Fibroblast of lung (primary cell): ENCODE results near the gene PACS2. TPM values are rescaled to one million over a fixed set of nuclear protein-coding genes. Genes with fewer than 3 reads are reported as not detected.

Source experiments
- DNase-seq, 2 donors: peaks; one replicate each; pipeline versions ENCODE4 v3.0.0 to v3.0.0-alpha.2; 2010; ENCODE audit warnings: low read depth in 2 of 2
- H2AFZ ChIP-seq: 2 replicates; pipeline ENCODE4 v1.5.1; 2012; ENCODE audit warnings: low read length, control low read depth, inconsistent platforms
- H3K27ac ChIP-seq: 2 replicates; pipeline ENCODE4 v1.5.1; 2011; ENCODE audit warnings: low read length, control low read depth; ENCODE audit not compliant: insufficient read depth
- H3K27me3 ChIP-seq: 2 replicates; pipeline ENCODE4 v1.5.1; 2011; ENCODE audit warnings: mild to moderate bottlenecking, low read length; ENCODE audit not compliant: control insufficient read depth, insufficient read depth
- H3K36me3 ChIP-seq: 2 replicates; pipeline ENCODE4 v1.5.1; 2011; ENCODE audit warnings: low read length; ENCODE audit not compliant: control insufficient read depth, insufficient read depth
- H3K4me1 ChIP-seq: 2 replicates; pipeline ENCODE4 v1.5.1; 2011; ENCODE audit warnings: low read length; ENCODE audit not compliant: control insufficient read depth, insufficient read depth; ENCODE audit errors: extremely low read depth
- H3K4me2 ChIP-seq: 2 replicates; pipeline ENCODE4 v1.5.1; 2011; ENCODE audit warnings: low read length, control low read depth; ENCODE audit not compliant: insufficient read depth; ENCODE audit errors: extremely low read depth
- H3K4me3 ChIP-seq, 4 experiments: fragments of 200-600 bp in 1 of 4; sonication (generic) in 1 of 4; replicated peaks in 1 of 4; 2 replicates each; pipeline ENCODE4 v1.5.1; 2011 to 2016; ENCODE audit warnings: low read length in 4 of 4, low read depth in 3 of 4, mild to moderate bottlenecking in 3 of 4, control low read depth in 2 of 4, inconsistent platforms in 1 of 4, mixed read lengths in 1 of 4; ENCODE audit not compliant: insufficient read depth in 1 of 4; ENCODE audit errors: control extremely low read depth in 1 of 4
- H3K79me2 ChIP-seq: 2 replicates; pipeline ENCODE4 v1.5.1; 2012; ENCODE audit warnings: mild to moderate bottlenecking, low read length, inconsistent platforms; ENCODE audit not compliant: control insufficient read depth, insufficient read depth
- H3K9ac ChIP-seq: 2 replicates; pipeline ENCODE4 v1.5.1; 2011; ENCODE audit warnings: mild to moderate bottlenecking, low read length, control low read depth; ENCODE audit not compliant: insufficient read depth
- H3K9me3 ChIP-seq: 2 replicates; pipeline ENCODE4 v1.5.1; 2012; ENCODE audit warnings: low read depth, low read length; ENCODE audit not compliant: control insufficient read depth, insufficient read depth
- H4K20me1 ChIP-seq: 2 replicates; pipeline ENCODE4 v1.5.1; 2011; ENCODE audit warnings: low read length; ENCODE audit not compliant: control insufficient read depth, insufficient read depth; ENCODE audit errors: extremely low read depth
- EZH2 ChIP-seq: IDR thresholded peaks from 2 replicates; pipeline ENCODE4 v1.5.1; 2012; ENCODE audit warnings: low read length, control low read depth, mild to moderate bottlenecking; ENCODE audit errors: missing control alignments
- polyA plus RNA-seq, 2 donors: library from polyadenylated mRNA; depleted of rRNA in 1 of 2; stranded (reverse) in 1 of 2; unstranded in 1 of 2; fragments of >200 nt; gene quantifications; 2 replicates each; pipeline ENCODE4 v1.2.1, GENCODE V29; 2011 to 2012; ENCODE audit warnings: missing spikeins in 1 of 2
- total RNA-seq: library from RNA; depleted of rRNA; stranded (reverse); fragments of >200 nt; gene quantifications from 2 replicates; pipeline ENCODE4 v1.2.1, GENCODE V29; 2014
- TF ChIP-seq, protein P1 (sequence below), 2 donors: IDR thresholded peaks in 1 of 2; conservative IDR thresholded peaks in 1 of 2; 1 replicate in 1 of 2; 2 replicates in 1 of 2; pipeline ENCODE4 v1.5.1; 2011 to 2012; ENCODE audit warnings: low read length in 2 of 2, control low read depth in 1 of 2, inconsistent platforms in 1 of 2, low read depth in 1 of 2, mild to moderate bottlenecking in 1 of 2

PACS2 gene
- total and polyA plus RNA-seq, 2 donors (not counting 1 experiment from before 2014, with no cell fraction given) = 20.3 to 52.5 TPM

DNA sequence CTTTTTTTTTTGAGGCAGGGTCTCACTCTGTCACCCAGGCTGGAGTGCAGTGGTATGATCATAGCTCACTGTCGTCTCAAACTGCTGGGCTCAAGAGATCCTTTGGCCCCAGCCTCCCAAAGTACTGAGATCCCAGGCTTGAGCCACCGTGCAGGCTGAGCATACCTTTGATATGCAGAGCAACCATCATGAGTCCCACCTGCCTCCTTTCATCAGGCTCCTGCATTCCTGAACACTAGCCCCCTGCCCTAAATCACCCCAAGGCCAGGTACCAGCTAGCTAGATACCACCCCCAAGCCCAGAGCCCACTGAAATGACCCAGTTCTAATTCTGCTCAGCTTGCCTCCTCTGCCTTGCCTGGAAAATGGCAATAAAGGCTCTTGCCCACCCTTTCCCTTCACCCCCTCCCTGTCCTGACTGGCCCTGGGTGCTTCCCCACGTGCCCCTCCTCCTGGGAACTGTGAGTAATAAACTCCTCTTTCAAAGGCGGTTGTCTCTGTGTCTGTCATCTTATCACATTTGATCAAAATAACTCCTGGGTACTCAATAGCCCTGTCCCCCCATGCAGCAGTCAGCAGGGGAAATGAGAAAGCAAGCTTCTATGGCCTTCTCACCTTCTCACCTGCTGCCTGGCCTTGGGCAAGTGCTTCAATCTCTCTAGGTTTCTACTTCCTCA lies 7.4 kb upstream of the PACS2 start:
- DNase-seq = no peak

DNA sequence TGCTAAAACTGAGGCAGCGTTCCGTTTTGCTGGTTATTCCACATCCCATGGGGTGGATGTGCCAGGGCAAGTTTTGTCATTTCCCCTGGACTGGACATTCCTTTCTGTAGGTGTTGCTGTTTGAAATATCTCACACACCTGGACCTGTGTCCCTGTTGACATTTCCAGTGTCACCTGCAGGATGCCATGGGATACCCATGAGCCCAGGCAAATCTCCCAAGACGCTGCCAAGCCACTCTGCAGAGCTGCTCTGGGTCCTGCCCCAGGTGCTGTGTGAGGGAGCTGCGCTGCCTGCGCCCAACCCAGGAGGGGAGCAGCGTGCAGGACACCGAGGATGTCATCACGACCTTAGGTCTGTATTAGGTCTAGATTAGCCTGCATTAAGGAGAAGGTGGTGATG lies 5.2 kb upstream of the PACS2 start:
- Histone ChIP-seq H3K4me2 (no peak overlapping the region), H3K9me3 (no peaks in the 10 kb centered on the region), H3K79me2 (no peaks in the 10 kb centered on the region), H3K27ac (no peak overlapping the region), H3K36me3 (no peaks in the 10 kb centered on the region), H4K20me1 (no peaks in the 10 kb centered on the region), H3K4me1 (peaks cover 3% of the 10 kb centered on the region), H3K27me3 (no peaks in the 10 kb centered on the region), H2AFZ (no peak overlapping the region), H3K4me3 (no peak overlapping the region), H3K9ac (no peak overlapping the region)
- TF ChIP-seq, protein P1, sequence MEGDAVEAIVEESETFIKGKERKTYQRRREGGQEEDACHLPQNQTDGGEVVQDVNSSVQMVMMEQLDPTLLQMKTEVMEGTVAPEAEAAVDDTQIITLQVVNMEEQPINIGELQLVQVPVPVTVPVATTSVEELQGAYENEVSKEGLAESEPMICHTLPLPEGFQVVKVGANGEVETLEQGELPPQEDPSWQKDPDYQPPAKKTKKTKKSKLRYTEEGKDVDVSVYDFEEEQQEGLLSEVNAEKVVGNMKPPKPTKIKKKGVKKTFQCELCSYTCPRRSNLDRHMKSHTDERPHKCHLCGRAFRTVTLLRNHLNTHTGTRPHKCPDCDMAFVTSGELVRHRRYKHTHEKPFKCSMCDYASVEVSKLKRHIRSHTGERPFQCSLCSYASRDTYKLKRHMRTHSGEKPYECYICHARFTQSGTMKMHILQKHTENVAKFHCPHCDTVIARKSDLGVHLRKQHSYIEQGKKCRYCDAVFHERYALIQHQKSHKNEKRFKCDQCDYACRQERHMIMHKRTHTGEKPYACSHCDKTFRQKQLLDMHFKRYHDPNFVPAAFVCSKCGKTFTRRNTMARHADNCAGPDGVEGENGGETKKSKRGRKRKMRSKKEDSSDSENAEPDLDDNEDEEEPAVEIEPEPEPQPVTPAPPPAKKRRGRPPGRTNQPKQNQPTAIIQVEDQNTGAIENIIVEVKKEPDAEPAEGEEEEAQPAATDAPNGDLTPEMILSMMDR (conservative IDR thresholded peaks at IDR 0.05 in 1 of 2, IDR thresholded peaks at IDR 0.05 in 1 of 2; ENCODE audit: low read depth in 1 of 2, low read length in 2 of 2) = no peak
- no peak for TF ChIP-seq EZH2
- DNase-seq = no peak

More for the DNA sequence above, 7.4 kb upstream of the PACS2 start:
- Histone ChIP-seq H3K9me3 (no peaks in the 10 kb centered on the region), H4K20me1 (no peaks in the 10 kb centered on the region), H3K27ac (no peak overlapping the region), H3K4me1 (no peaks in the 10 kb centered on the region), H3K27me3 (no peaks in the 10 kb centered on the region), H3K36me3 (no peaks in the 10 kb centered on the region), H3K4me3 (no peak overlapping the region), H2AFZ (no peak overlapping the region), H3K4me2 (no peak overlapping the region), H3K79me2 (no peaks in the 10 kb centered on the region), H3K9ac (no peak overlapping the region)
- no peak for TF ChIP-seq EZH2
- TF ChIP-seq, protein P1 (conservative IDR thresholded peaks at IDR 0.05 in 1 of 2, IDR thresholded peaks at IDR 0.05 in 1 of 2; ENCODE audit: low read depth in 1 of 2, low read length in 2 of 2) = no peak

DNA sequence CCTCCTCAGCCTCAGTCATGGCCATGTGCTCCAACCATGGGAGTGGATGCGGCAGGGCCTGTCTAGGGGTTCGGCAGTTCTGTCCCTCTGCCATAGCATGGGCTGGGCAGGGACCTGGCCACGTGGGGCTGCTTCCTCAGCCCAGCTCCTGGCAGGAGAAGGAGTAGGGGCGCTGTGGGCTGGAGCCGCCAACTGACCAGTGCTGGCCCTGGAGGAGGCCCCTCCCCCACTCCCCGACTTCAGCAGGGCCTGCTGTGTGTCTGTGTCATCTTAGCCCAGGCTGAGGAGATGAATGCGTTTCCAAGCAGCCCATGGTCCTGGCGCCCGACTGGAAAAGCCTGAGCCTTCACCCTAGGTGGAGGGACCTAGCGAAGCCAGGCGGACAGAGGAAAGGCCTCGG lies 2.7 kb upstream of the PACS2 start:
- Histone ChIP-seq H3K27me3 (no peaks in the 10 kb centered on the region), H3K79me2 (peaks cover 6% of the 10 kb centered on the region), H3K36me3 (no peaks in the 10 kb centered on the region), H4K20me1 (no peaks in the 10 kb centered on the region), H3K27ac (no peak overlapping the region), H3K4me2 (no peak overlapping the region), H3K4me1 (peaks cover 11% of the 10 kb centered on the region), H3K4me3 (no peak overlapping the region), H3K9ac (no peak overlapping the region), H2AFZ (no peak overlapping the region), H3K9me3 (no peaks in the 10 kb centered on the region)
- TF ChIP-seq, protein P1 (conservative IDR thresholded peaks at IDR 0.05 in 1 of 2, IDR thresholded peaks at IDR 0.05 in 1 of 2; ENCODE audit: low read depth in 1 of 2, low read length in 2 of 2) = no peak
- no peak for TF ChIP-seq EZH2
- no peak for DNase-seq
